DND-41 (cell line): ENCODE results near the gene PRMT1.

Source experiments
- ATAC-seq: fragments of 200-7000 bp; cut with Tn5 transposase; 3 replicates; pipeline ENCODE4 v1.9.1; 2021; ENCODE audit warnings: low read depth; ENCODE audit not compliant: insufficient read depth
- DNase-seq: peaks from one replicate; pipeline ENCODE4 v3.0.0-alpha.2; 2020
- H2AFZ ChIP-seq: 2 replicates; pipeline ENCODE4 v1.6.0; 2012; ENCODE audit warnings: low read depth, low read length
- H3K27ac ChIP-seq: 2 replicates; pipeline ENCODE4 v1.5.1; 2012; ENCODE audit warnings: low read length, inconsistent platforms
- H3K27me3 ChIP-seq: fragments of 200-600 bp; sonication (generic); 2 replicates; pipeline ENCODE4 v1.6.0; 2012; ENCODE audit warnings: low read length, mild to moderate bottlenecking, inconsistent platforms; ENCODE audit not compliant: insufficient read depth, poor library complexity
- H3K36me3 ChIP-seq: 2 replicates; pipeline ENCODE4 v1.5.1; 2012; ENCODE audit warnings: low read length, inconsistent platforms; ENCODE audit not compliant: insufficient read depth
- H3K4me1 ChIP-seq: 2 replicates; pipeline ENCODE4 v1.5.1; 2012; ENCODE audit warnings: mild to moderate bottlenecking, low read length; ENCODE audit not compliant: insufficient read depth
- H3K4me2 ChIP-seq: 2 replicates; pipeline ENCODE4 v1.6.0; 2012; ENCODE audit warnings: mild to moderate bottlenecking, moderate library complexity, low read length, inconsistent platforms; ENCODE audit not compliant: insufficient read depth
- H3K4me3 ChIP-seq, 2 experiments: fragments of 200-600 bp in 1 of 2; shearing (Covaris generic) in 1 of 2; 2 replicates each; pipeline ENCODE4 v1.5.1; 2012 to 2016; ENCODE audit warnings: inconsistent platforms in 2 of 2, low read length in 2 of 2, mild to moderate bottlenecking in 2 of 2, low read depth in 1 of 2, moderate library complexity in 1 of 2
- H3K79me2 ChIP-seq: 2 replicates; pipeline ENCODE4 v1.6.0; 2012; ENCODE audit warnings: low read length, inconsistent platforms; ENCODE audit not compliant: insufficient read depth
- H3K9ac ChIP-seq: 2 replicates; pipeline ENCODE4 v1.6.0; 2012; ENCODE audit warnings: low read depth, mild to moderate bottlenecking, inconsistent platforms, low read length, moderate library complexity
- H3K9me3 ChIP-seq: 2 replicates; pipeline ENCODE4 v1.5.1; 2012; ENCODE audit warnings: low read length, moderate library complexity, mild to moderate bottlenecking, inconsistent platforms; ENCODE audit not compliant: insufficient read depth, severe bottlenecking
- H4K20me1 ChIP-seq: 2 replicates; pipeline ENCODE4 v1.6.0; 2012; ENCODE audit warnings: low read length; ENCODE audit not compliant: insufficient read depth
- EZH2 ChIP-seq: IDR thresholded peaks from 3 replicates; pipeline ENCODE4 v1.6.1; 2012; ENCODE audit warnings: borderline replicate concordance, low read depth, mild to moderate bottlenecking, moderate library complexity, low read length, inconsistent platforms; ENCODE audit not compliant: severe bottlenecking
- TF ChIP-seq, protein P1 (sequence below): IDR thresholded peaks from 2 replicates; pipeline ENCODE4 v1.5.1; 2012; ENCODE audit warnings: borderline replicate concordance, low read length, moderate library complexity, mild to moderate bottlenecking; ENCODE audit not compliant: poor library complexity, severe bottlenecking; ENCODE audit errors: extremely low read depth

The PRMT1 gene

GRCh38 chr19:49686503-49687088 lies 9.5 kb downstream of the PRMT1 start:
- ATAC-seq (no peak), DNase-seq (no peak)
- Histone ChIP-seq H3K4me1 (no peaks in the 10 kb centered on the region), H3K36me3 (peaks cover 76% of the 10 kb centered on the region), H3K27ac (no peak overlapping the region), H3K79me2 (peaks cover 20% of the 10 kb centered on the region), H3K9me3 (no peaks in the 10 kb centered on the region), H2AFZ (no peak overlapping the region), H3K9ac (no peak overlapping the region), H4K20me1 (peaks cover 61% of the 10 kb centered on the region), H3K4me3 (no peak overlapping the region), H3K4me2 (no peak overlapping the region), H3K27me3 (no peaks in the 10 kb centered on the region)
- TF ChIP-seq EZH2 = no peak
- TF ChIP-seq, protein P1, sequence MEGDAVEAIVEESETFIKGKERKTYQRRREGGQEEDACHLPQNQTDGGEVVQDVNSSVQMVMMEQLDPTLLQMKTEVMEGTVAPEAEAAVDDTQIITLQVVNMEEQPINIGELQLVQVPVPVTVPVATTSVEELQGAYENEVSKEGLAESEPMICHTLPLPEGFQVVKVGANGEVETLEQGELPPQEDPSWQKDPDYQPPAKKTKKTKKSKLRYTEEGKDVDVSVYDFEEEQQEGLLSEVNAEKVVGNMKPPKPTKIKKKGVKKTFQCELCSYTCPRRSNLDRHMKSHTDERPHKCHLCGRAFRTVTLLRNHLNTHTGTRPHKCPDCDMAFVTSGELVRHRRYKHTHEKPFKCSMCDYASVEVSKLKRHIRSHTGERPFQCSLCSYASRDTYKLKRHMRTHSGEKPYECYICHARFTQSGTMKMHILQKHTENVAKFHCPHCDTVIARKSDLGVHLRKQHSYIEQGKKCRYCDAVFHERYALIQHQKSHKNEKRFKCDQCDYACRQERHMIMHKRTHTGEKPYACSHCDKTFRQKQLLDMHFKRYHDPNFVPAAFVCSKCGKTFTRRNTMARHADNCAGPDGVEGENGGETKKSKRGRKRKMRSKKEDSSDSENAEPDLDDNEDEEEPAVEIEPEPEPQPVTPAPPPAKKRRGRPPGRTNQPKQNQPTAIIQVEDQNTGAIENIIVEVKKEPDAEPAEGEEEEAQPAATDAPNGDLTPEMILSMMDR = no peak

GRCh38 chr19:49687150-49687549 lies 10.1 kb downstream of the PRMT1 start:
- peaks cover 71% of the 10 kb centered on the region for H3K36me3 ChIP-seq
- peaks cover 14% of the 10 kb centered on the region for H3K79me2 ChIP-seq
- no peak overlapping the region for H3K4me2 ChIP-seq
- no peak overlapping the region for H3K27ac ChIP-seq
- no peaks in the 10 kb centered on the region for H3K4me1 ChIP-seq
- H3K4me3 ChIP-seq = no peak overlapping the region
- peaks cover 56% of the 10 kb centered on the region for H4K20me1 ChIP-seq
- no peak overlapping the region for H3K9ac ChIP-seq
- no peak for DNase-seq
- ATAC-seq = no peak
- H2AFZ ChIP-seq = no peak overlapping the region
- H3K9me3 ChIP-seq = no peaks in the 10 kb centered on the region
- no peaks in the 10 kb centered on the region for H3K27me3 ChIP-seq
- TF ChIP-seq, protein P1 = no peak
- TF ChIP-seq EZH2 = no peak

DNA sequence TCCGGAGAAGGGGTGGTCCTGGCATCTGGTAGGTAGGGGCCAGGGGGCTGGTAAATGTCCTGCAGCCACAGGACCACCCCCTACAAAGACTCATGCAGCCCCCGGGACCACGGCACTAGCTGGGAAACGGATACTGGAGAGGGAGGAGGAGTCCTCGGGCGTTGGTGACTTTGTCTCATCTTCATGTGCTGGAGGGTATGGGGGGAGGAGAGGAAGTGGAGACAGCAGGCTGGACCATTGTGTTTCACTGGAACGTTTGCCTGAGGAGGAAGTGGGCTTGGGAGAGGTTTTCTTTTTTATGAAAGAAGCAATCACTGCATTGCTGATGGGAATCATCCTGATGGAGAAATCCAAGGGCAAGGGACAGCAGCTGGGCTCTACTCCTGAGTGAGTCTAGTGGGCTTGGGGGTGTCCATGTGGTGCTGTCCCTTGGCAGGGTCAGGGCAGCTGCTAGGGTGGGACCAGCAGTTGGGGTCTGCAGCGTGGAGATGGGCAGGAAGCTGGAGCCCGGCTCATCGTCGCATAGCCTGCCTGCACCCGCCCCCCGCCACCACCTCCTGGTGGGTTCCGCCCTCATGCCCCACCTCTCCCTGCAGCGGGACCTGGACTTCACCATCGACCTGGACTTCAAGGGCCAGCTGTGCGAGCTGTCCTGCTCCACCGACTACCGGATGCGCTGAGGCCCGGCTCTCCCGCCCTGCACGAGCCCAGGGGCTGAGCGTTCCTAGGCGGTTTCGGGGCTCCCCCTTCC lies 10.7 kb downstream of the PRMT1 start:
- Histone ChIP-seq H3K9me3 (no peaks in the 10 kb centered on the region), H3K4me1 (no peaks in the 10 kb centered on the region), H2AFZ (no peak overlapping the region), H3K4me3 (no peak overlapping the region), H3K27me3 (no peaks in the 10 kb centered on the region), H3K9ac (no peak overlapping the region), H4K20me1 (peaks cover 52% of the 10 kb centered on the region), H3K4me2 (no peak overlapping the region), H3K79me2 (peaks cover 10% of the 10 kb centered on the region; the same call in 1 of the 2 replicates), H3K27ac (no peak overlapping the region), H3K36me3 (peaks cover 65% of the 10 kb centered on the region)
- ATAC-seq (no peak), DNase-seq (no peak)
- TF ChIP-seq, protein P1 = no peak
